CD14-positive monocyte (primary cell): ENCODE results near the gene HS6ST1. TPM values are rescaled to one million over a fixed set of nuclear protein-coding genes. Genes with fewer than 3 reads are reported as not detected.

Experiments
- DNase-seq, 3 donors: peaks; one replicate each; pipeline ENCODE4 v3.0.0-alpha.2; 2011 to 2022
- H2AFZ ChIP-seq: 2 replicates; pipeline ENCODE4 v1.6.0; 2012; ENCODE audit warnings: mild to moderate bottlenecking, low read depth, low read length, inconsistent platforms; ENCODE audit not compliant: insufficient read depth, poor library complexity, severe bottlenecking
- H3K27ac ChIP-seq, 2 donors: 1 replicate in 1 of 2; 2 replicates in 1 of 2; pipeline ENCODE4 v1.5.1; 2012 to 2013; ENCODE audit warnings: low read length in 2 of 2, control low read depth in 1 of 2, inconsistent platforms in 1 of 2, low read depth in 1 of 2, mild to moderate bottlenecking in 1 of 2
- H3K27me3 ChIP-seq, 2 donors: one replicate each; pipeline versions ENCODE4 v1.6.0 to v1.6.1; 2011 to 2013; ENCODE audit warnings: low read length in 2 of 2; ENCODE audit not compliant: control insufficient read depth in 2 of 2, insufficient read depth in 2 of 2
- H3K36me3 ChIP-seq, 2 donors: replicated peaks in 1 of 2; 1 replicate in 1 of 2; 2 replicates in 1 of 2; pipeline versions ENCODE4 v1.5.1 to v1.6.1; 2012 to 2013; ENCODE audit warnings: low read length in 2 of 2, control low read depth in 1 of 2, inconsistent platforms in 1 of 2, mild to moderate bottlenecking in 1 of 2; ENCODE audit not compliant: insufficient read depth in 2 of 2, control insufficient read depth in 1 of 2
- H3K4me1 ChIP-seq, 2 donors: 1 replicate in 1 of 2; 2 replicates in 1 of 2; pipeline versions ENCODE4 v1.5.1 to v1.6.1; 2012 to 2013; ENCODE audit warnings: low read length in 2 of 2, control low read depth in 1 of 2, inconsistent platforms in 1 of 2, mild to moderate bottlenecking in 1 of 2, moderate library complexity in 1 of 2; ENCODE audit not compliant: insufficient read depth in 2 of 2, control insufficient read depth in 1 of 2
- H3K4me2 ChIP-seq: replicated peaks from 2 replicates; pipeline ENCODE3; 2012; ENCODE audit warnings: low read length, moderate library complexity, mild to moderate bottlenecking; ENCODE audit not compliant: poor library complexity, severe bottlenecking; ENCODE audit errors: extremely low read depth
- H3K4me3 ChIP-seq, 3 experiments: fragments of 200-600 bp in 1 of 3; sonication (generic) in 1 of 3; replicated peaks in 1 of 3; 1 replicate in 2 of 3; 2 replicates in 1 of 3; pipeline ENCODE4 v1.5.1; 2011 to 2013; ENCODE audit warnings: low read length in 3 of 3, mild to moderate bottlenecking in 3 of 3, control low read depth in 2 of 3, low read depth in 2 of 3, inconsistent platforms in 1 of 3, moderate library complexity in 1 of 3
- H3K79me2 ChIP-seq: 2 replicates; pipeline ENCODE4 v1.6.0; 2012; ENCODE audit warnings: mild to moderate bottlenecking, control low read depth, inconsistent platforms, low read length, moderate library complexity; ENCODE audit not compliant: insufficient read depth
- H3K9ac ChIP-seq: 2 replicates; pipeline ENCODE4 v1.6.0; 2017; ENCODE audit warnings: low read length, mild to moderate bottlenecking; ENCODE audit not compliant: insufficient read depth, poor library complexity, severe bottlenecking
- H3K9me3 ChIP-seq, 2 donors: replicated peaks in 1 of 2; 1 replicate in 1 of 2; 2 replicates in 1 of 2; pipeline versions ENCODE4 v1.5.1 to v1.6.1; 2012 to 2013; ENCODE audit warnings: low read length in 2 of 2, control low read depth in 1 of 2; ENCODE audit not compliant: control insufficient read depth in 1 of 2, insufficient read depth in 1 of 2
- H4K20me1 ChIP-seq: 2 replicates; pipeline ENCODE4 v1.6.0; 2012; ENCODE audit warnings: mild to moderate bottlenecking, low read length, control low read depth, moderate library complexity; ENCODE audit not compliant: insufficient read depth
- H3K27ac Mint-ChIP-seq, 7 donors: one replicate each; pipeline ENCODE4 v1.8.0; 2020; ENCODE audit warnings: mild to moderate bottlenecking in 7 of 7, mixed read lengths in 7 of 7, moderate library complexity in 6 of 7, inconsistent platforms in 2 of 7
- H3K27me3 Mint-ChIP-seq, 3 donors: one replicate each; pipeline ENCODE4 v1.8.0; 2021 to 2022; ENCODE audit warnings: low read depth in 3 of 3, mild to moderate bottlenecking in 3 of 3, mixed read lengths in 3 of 3, moderate library complexity in 3 of 3, inconsistent platforms in 1 of 3
- H3K36me3 Mint-ChIP-seq, 2 donors: one replicate each; pipeline ENCODE4 v1.8.0; 2020; ENCODE audit warnings: mixed read lengths in 2 of 2, inconsistent platforms in 1 of 2, mild to moderate bottlenecking in 1 of 2
- H3K4me1 Mint-ChIP-seq: one replicate; pipeline ENCODE4 v1.8.0; 2020; ENCODE audit warnings: mild to moderate bottlenecking, mixed read lengths
- H3K4me3 Mint-ChIP-seq, 2 donors: one replicate each; pipeline ENCODE4 v1.8.0; 2020; ENCODE audit warnings: mild to moderate bottlenecking in 2 of 2, mixed read lengths in 2 of 2, moderate library complexity in 1 of 2
- H3K9me3 Mint-ChIP-seq, 7 donors: one replicate each; pipeline ENCODE4 v1.8.0; 2020 to 2022; ENCODE audit warnings: mixed read lengths in 7 of 7, mild to moderate bottlenecking in 6 of 7, moderate library complexity in 6 of 7, inconsistent platforms in 2 of 7
- CTCF ChIP-seq: fragments of 200-600 bp; IDR thresholded peaks from one replicate; pipeline ENCODE4 v1.8.0; 2022; ENCODE audit warnings: antibody characterized with exemption, mild to moderate bottlenecking
- WGBS: methylation state at CpG from one replicate; pipeline ENCODE4 v1.1.5; 2013; ENCODE audit warnings: missing lambda C conversion rate; ENCODE audit not compliant: insufficient coverage; 5-methylcytosine and 5-hydroxymethylcytosine counted together
- intact Hi-C, 2 donors: fragments of 100-400 bp; cut with micrococcal nuclease; formaldehyde crosslinking; loops; one replicate each; pipeline versions ENCODE4 v1.15.0 to v1.15.1; 2023
- polyA plus RNA-seq, 3 donors: library from polyadenylated mRNA; depleted of rRNA in 1 of 3; unstranded in 2 of 3; stranded (reverse) in 1 of 3; fragments of 300-500 nt in 2 of 3; fragments of >200 nt in 1 of 3; fragmentation: Illumina TruSeq in 2 of 3; gene quantifications; 1 replicate in 2 of 3; 2 replicates in 1 of 3; pipeline ENCODE4 v1.2.3, GENCODE V29; 2012 to 2021

The HS6ST1 gene
- polyA plus RNA-seq, 3 donors, result 2.9 to 5.4 (median 4.0) TPM

DNA sequence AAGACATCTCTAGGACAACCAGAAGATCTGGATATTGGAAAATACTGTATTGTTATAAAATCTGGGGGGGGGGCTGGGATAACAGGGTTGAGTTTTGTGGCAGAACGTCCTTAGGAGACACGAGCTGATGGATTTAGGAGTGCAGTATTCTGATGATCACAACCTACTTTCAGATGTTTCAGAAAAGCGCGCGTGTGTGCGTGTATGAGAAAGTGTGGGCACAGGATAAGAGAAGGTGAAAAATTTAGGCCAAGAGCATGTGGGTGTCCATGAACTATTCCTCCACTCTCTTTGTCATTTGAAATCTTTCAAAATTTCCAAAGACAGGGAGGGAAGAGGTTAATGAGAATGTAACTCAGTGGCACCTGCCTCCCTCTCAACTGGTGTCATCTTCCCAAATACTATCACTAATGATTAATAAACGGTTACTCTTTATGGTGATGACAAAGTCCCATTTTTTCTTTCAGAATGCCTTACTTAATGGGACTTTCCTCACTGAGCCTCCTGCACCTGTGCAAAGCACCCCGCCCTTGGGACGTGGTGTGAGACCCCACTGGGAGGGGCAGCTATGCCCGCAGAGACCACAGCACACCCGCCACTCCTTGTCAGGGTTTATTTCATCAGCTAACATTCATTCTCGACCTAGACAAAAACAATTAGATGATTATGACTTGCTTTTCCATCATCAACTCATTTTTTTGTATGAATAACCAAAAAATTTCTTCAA lies 53.6 kb downstream of the HS6ST1 start:
- Mint-ChIP-seq H3K9me3 (peaks cover 0 to 4% (median 0%) of the 10 kb centered on the region in 7 donors), H3K36me3 (peaks cover 7 to 14% of the 10 kb centered on the region in 2 donors), H3K4me3 (no peak overlapping the region), H3K27ac (no peak overlapping the region), H3K27me3 (peaks cover 0 to 4% (median 0%) of the 10 kb centered on the region in 3 donors), H3K4me1 (no peaks in the 10 kb centered on the region)
- H2AFZ ChIP-seq, result no peak overlapping the region
- no peak overlapping the region for H3K27ac ChIP-seq
- H3K4me2 ChIP-seq, result no peak overlapping the region
- no peak for TF ChIP-seq CTCF
- no peaks in the 10 kb centered on the region for H3K79me2 ChIP-seq
- no peak for DNase-seq
- intact Hi-C loops, result no loop called here
- no peaks in the 10 kb centered on the region for H3K4me1 ChIP-seq
- H4K20me1 ChIP-seq, result no peaks in the 10 kb centered on the region
- H3K9me3 ChIP-seq, result no peaks in the 10 kb centered on the region
- WGBS, result 60% methylated on average over 2 of the region's 12 CpGs
- H3K36me3 ChIP-seq, result no peaks in the 10 kb centered on the region
- H3K27me3 ChIP-seq, result no peaks in the 10 kb centered on the region
- no peak overlapping the region for H3K9ac ChIP-seq
- H3K4me3 ChIP-seq, result no peak overlapping the region

- Histone ChIP-seq H3K27ac (no peak overlapping the region), H2AFZ (no peak overlapping the region), H3K27me3 (no peaks in the 10 kb centered on the region), H3K4me3 (no peak overlapping the region), H3K36me3 (no peaks in the 10 kb centered on the region), H4K20me1 (no peaks in the 10 kb centered on the region), H3K9me3 (no peaks in the 10 kb centered on the region), H3K79me2 (no peaks in the 10 kb centered on the region), H3K4me2 (no peak overlapping the region), H3K4me1 (no peaks in the 10 kb centered on the region), H3K9ac (no peak overlapping the region)
- H3K36me3 Mint-ChIP-seq, result peaks cover 7 to 13% of the 10 kb centered on the region in 2 donors
- peaks cover 0 to 5% (median 0%) of the 10 kb centered on the region in 7 donors for H3K9me3 Mint-ChIP-seq
- no peak overlapping the region for H3K4me3 Mint-ChIP-seq
- H3K27me3 Mint-ChIP-seq, result peaks cover 0 to 4% (median 0%) of the 10 kb centered on the region in 3 donors
- TF ChIP-seq CTCF, result no peak
- intact Hi-C loops, result no loop called here
- no peak overlapping the region for H3K27ac Mint-ChIP-seq
- no peak for DNase-seq
- WGBS, result 100% methylated on average over 3 of the region's 9 CpGs
- no peaks in the 10 kb centered on the region for H3K4me1 Mint-ChIP-seq
These were observed 54.8 kb downstream of the HS6ST1 start for GRCh38 chr2:128263902-128264331.
